ENCODE data around the gene NOP53. TPM values are rescaled to one million over a fixed set of nuclear protein-coding genes. Genes with fewer than 3 reads are reported as not detected.

The NOP53 gene
- total RNA-seq (1,000 to 10,000 TPM in 2 of 5 experiments, 100 to 1,000 TPM in 3; 316 to 1,143 (median 992) TPM), polyA plus RNA-seq (100 to 1,000 TPM; 362 to 426 TPM), total RNA-seq (823 reads per million, percentile 99 among the genes with 10 or more reads in this experiment)

- ATAC-seq, result peak; percentile 86
- no peaks in the 10 kb centered on the region for H3K9me3 ChIP-seq (ENCODE audit: control insufficient read depth in 2 of 3, low read length in 3 of 3)
- no peaks in the 10 kb centered on the region for H3K27me3 ChIP-seq (ENCODE audit: control insufficient read depth in 2 of 2, insufficient read depth in 2 of 2, low read length in 2 of 2)
- ChIA-PET POLR2A (interaction anchor here (0.6 to 1.9 kb wide), 12 partner anchors 11 to 454 kb away, joined by 3 to 8 read pairs (median 4); partner anchors contain the start of genes DHX34, KPTN and SELENOW), CTCF (interaction anchor here (1.0 to 2.8 kb wide), 4 partner anchors 9 to 311 kb away, joined by 3 to 23 read pairs (median 4); partner anchors contain the start of gene EHD2)
- H3K9me3 Mint-ChIP-seq, result peaks cover 0 to 5% (median 0%) of the 10 kb centered on the region in 11 donors
- peaks cover 0 to 34% (median 13%) of the 10 kb centered on the region in 3 experiments for H3K36me3 ChIP-seq (ENCODE audit: control insufficient read depth in 2 of 3, insufficient read depth in 3 of 3, low read length in 3 of 3)
- peak; percentile 95 to 99 (median 97) for DNase-seq
- H3K27me3 Mint-ChIP-seq, result peaks cover 0 to 3% (median 0%) of the 10 kb centered on the region in 5 donors
- intact Hi-C loops (cut with micrococcal nuclease), result loop anchor here (1.0 to 2.0 kb wide), 9 partner anchors 33 to 894 kb away; partner anchors contain the start of genes NAPA (in 2 of the 2), SELENOW (in 2 of the 2), AP2S1 (in 1 of the 2) and DHX34 (in 1 of the 2)
- H3K27ac Mint-ChIP-seq, result peak within 1 kb of the TSS; percentile 97 to 100 (median 100)
- H3K4me3 ChIP-seq (ENCODE audit: low read length), result peak within 1 kb of the TSS; percentile 62
- peak within 1 kb of the TSS; percentile 93 to 100 (median 99) for H3K4me3 Mint-ChIP-seq
- peaks cover 0 to 15% (median 10%) of the 10 kb centered on the region in 5 donors for H3K36me3 Mint-ChIP-seq
- H3K4me1 ChIP-seq (ENCODE audit: control insufficient read depth in 2 of 2, insufficient read depth in 2 of 2, low read length in 2 of 2), result peaks cover 11 to 50% of the 10 kb centered on the region in 2 donors
- H3K27ac ChIP-seq (ENCODE audit: low read depth, low read length), result peak within 1 kb of the TSS; percentile 100
- peaks cover 18 to 58% (median 40%) of the 10 kb centered on the region in 7 donors for H3K4me1 Mint-ChIP-seq
Measured at GRCh38 chr19:47745010-47745901, at the start of gene NOP53. NOP53 (plus strand) TSS chr19:47745546; CDS start chr19:47745560, 14 bp downstream.

GRCh38 chr19:47696635-47697034, 48.7 kb upstream of the NOP53 start:
- H3K4me1 ChIP-seq (ENCODE audit: control insufficient read depth in 2 of 2, insufficient read depth in 2 of 2, low read length in 2 of 2), result no peaks in the 10 kb centered on the region
- Mint-ChIP-seq H3K27me3 (no peaks in the 10 kb centered on the region), H3K27ac (no peak overlapping the region), H3K4me3 (no peak overlapping the region), H3K4me1 (peaks cover 0 to 6% (median 3%) of the 10 kb centered on the region in 7 donors), H3K36me3 (peaks cover 0 to 15% (median 4%) of the 10 kb centered on the region in 5 donors), H3K9me3 (no peaks in the 10 kb centered on the region)
- intact Hi-C loops (cut with micrococcal nuclease), result loop anchor here in 1 of 2 donors (5.0 kb wide), 3 partner anchors 46 to 399 kb away; no protein-coding TSS in a partner anchor
- ATAC-seq, result no peak
- DNase-seq, result no peak
- CTCF ChIA-PET, result interaction anchor here (5.9 kb wide), 1 partner anchor 262 kb away, joined by 61 read pairs; no protein-coding TSS in a partner anchor
- H3K27ac ChIP-seq (ENCODE audit: low read depth, low read length), result no peak overlapping the region
- H3K27me3 ChIP-seq (ENCODE audit: control insufficient read depth in 2 of 2, insufficient read depth in 2 of 2, low read length in 2 of 2), result no peaks in the 10 kb centered on the region
- POLR2A ChIA-PET, result no interaction called here
- no peaks in the 10 kb centered on the region for H3K9me3 ChIP-seq (ENCODE audit: control insufficient read depth in 2 of 3, low read length in 3 of 3)
- H3K4me3 ChIP-seq (ENCODE audit: low read length), result no peak overlapping the region
- peaks cover 0 to 67% (median 0%) of the 10 kb centered on the region in 3 experiments for H3K36me3 ChIP-seq (ENCODE audit: control insufficient read depth in 2 of 3, insufficient read depth in 3 of 3, low read length in 3 of 3)

GRCh38 chr19:47697863-47698609, 47.3 kb upstream of the NOP53 start:
- Histone ChIP-seq H3K4me1 (ENCODE audit: control insufficient read depth in 2 of 2, insufficient read depth in 2 of 2, low read length in 2 of 2) (no peaks in the 10 kb centered on the region), H3K27ac (ENCODE audit: low read depth, low read length) (no peak overlapping the region), H3K4me3 (ENCODE audit: low read length) (no peak overlapping the region), H3K27me3 (ENCODE audit: control insufficient read depth in 2 of 2, insufficient read depth in 2 of 2, low read length in 2 of 2) (no peaks in the 10 kb centered on the region), H3K9me3 (ENCODE audit: control insufficient read depth in 2 of 3, low read length in 3 of 3) (no peaks in the 10 kb centered on the region), H3K36me3 (ENCODE audit: control insufficient read depth in 2 of 3, insufficient read depth in 3 of 3, low read length in 3 of 3) (peaks cover 0 to 63% (median 4%) of the 10 kb centered on the region in 3 experiments)
- ChIA-PET CTCF (interaction anchor here (0.5 to 5.9 kb wide), 4 partner anchors 115 to 552 kb away, joined by 3 to 61 read pairs (median 3); no protein-coding TSS in a partner anchor), POLR2A (interaction anchor here (0.6 kb wide), 1 partner anchor 9 kb away, joined by 3 read pairs; no protein-coding TSS in a partner anchor)
- peaks cover 0 to 21% (median 4%) of the 10 kb centered on the region in 5 donors for H3K36me3 Mint-ChIP-seq
- H3K4me3 Mint-ChIP-seq, result no peak overlapping the region
- H3K27me3 Mint-ChIP-seq, result no peaks in the 10 kb centered on the region
- peak; percentile 76 for ATAC-seq
- DNase-seq, result peak; percentile 10 to 59 (median 41)
- peaks cover 0 to 6% (median 3%) of the 10 kb centered on the region in 7 donors for H3K4me1 Mint-ChIP-seq
- intact Hi-C loops (cut with micrococcal nuclease), result loop anchor here (1.0 to 5.0 kb wide), 9 partner anchors 44 to 402 kb away; partner anchors contain the start of gene NAPA (in 1 of the 2)
- peak overlapping the region in 2 of 9 donors; percentile 9 to 12 for H3K27ac Mint-ChIP-seq
- no peaks in the 10 kb centered on the region for H3K9me3 Mint-ChIP-seq

- ChIA-PET CTCF (interaction anchor here (0.5 to 5.9 kb wide), 7 partner anchors 11 to 553 kb away, joined by 3 to 61 read pairs (median 3); no protein-coding TSS in a partner anchor), POLR2A (no interaction called here)
- intact Hi-C loops (cut with micrococcal nuclease), result loop anchor here (1.0 to 5.0 kb wide), 10 partner anchors 9 to 402 kb away; partner anchors contain the start of gene NAPA (in 1 of the 2)
- Mint-ChIP-seq H3K36me3 (peaks cover 0 to 23% (median 4%) of the 10 kb centered on the region in 5 donors), H3K4me1 (peaks cover 0 to 6% (median 3%) of the 10 kb centered on the region in 7 donors), H3K9me3 (no peaks in the 10 kb centered on the region), H3K27ac (no peak overlapping the region), H3K4me3 (no peak overlapping the region), H3K27me3 (no peaks in the 10 kb centered on the region)
- Histone ChIP-seq H3K27me3 (ENCODE audit: control insufficient read depth in 2 of 2, insufficient read depth in 2 of 2, low read length in 2 of 2) (no peaks in the 10 kb centered on the region), H3K4me3 (ENCODE audit: low read length) (no peak overlapping the region), H3K27ac (ENCODE audit: low read depth, low read length) (no peak overlapping the region), H3K4me1 (ENCODE audit: control insufficient read depth in 2 of 2, insufficient read depth in 2 of 2, low read length in 2 of 2) (no peaks in the 10 kb centered on the region), H3K36me3 (ENCODE audit: control insufficient read depth in 2 of 3, insufficient read depth in 3 of 3, low read length in 3 of 3) (peaks cover 0 to 60% (median 4%) of the 10 kb centered on the region in 3 experiments), H3K9me3 (ENCODE audit: control insufficient read depth in 2 of 3, low read length in 3 of 3) (no peaks in the 10 kb centered on the region)
- ATAC-seq (no peak), DNase-seq (no peak)
Measured at GRCh38 chr19:47698631-47699359, 46.6 kb upstream of the NOP53 start.

GRCh38 chr19:47699360-47699917, 45.9 kb upstream of the NOP53 start:
- H3K27me3 ChIP-seq (ENCODE audit: control insufficient read depth in 2 of 2, insufficient read depth in 2 of 2, low read length in 2 of 2), result no peaks in the 10 kb centered on the region
- H3K4me3 ChIP-seq (ENCODE audit: low read length), result no peak overlapping the region
- peak in 8 of 9 donors; percentile 27 to 68 (median 36) for DNase-seq
- Mint-ChIP-seq H3K4me1 (peaks cover 0 to 6% (median 3%) of the 10 kb centered on the region in 7 donors), H3K27ac (no peak overlapping the region), H3K9me3 (no peaks in the 10 kb centered on the region), H3K27me3 (no peaks in the 10 kb centered on the region), H3K36me3 (peaks cover 0 to 26% (median 4%) of the 10 kb centered on the region in 5 donors), H3K4me3 (no peak overlapping the region)
- CTCF ChIA-PET, result interaction anchor here (0.5 to 5.9 kb wide), 9 partner anchors 11 to 728 kb away, joined by 3 to 61 read pairs (median 3); no protein-coding TSS in a partner anchor
- no peaks in the 10 kb centered on the region for H3K4me1 ChIP-seq (ENCODE audit: control insufficient read depth in 2 of 2, insufficient read depth in 2 of 2, low read length in 2 of 2)
- intact Hi-C loops (cut with micrococcal nuclease), result loop anchor here (1.0 to 5.0 kb wide), 6 partner anchors 8 to 402 kb away; no protein-coding TSS in a partner anchor
- POLR2A ChIA-PET, result no interaction called here
- peak; percentile 78 for ATAC-seq
- no peak overlapping the region for H3K27ac ChIP-seq (ENCODE audit: low read depth, low read length)
- no peaks in the 10 kb centered on the region for H3K9me3 ChIP-seq (ENCODE audit: control insufficient read depth in 2 of 3, low read length in 3 of 3)
- H3K36me3 ChIP-seq (ENCODE audit: control insufficient read depth in 2 of 3, insufficient read depth in 3 of 3, low read length in 3 of 3), result peaks cover 0 to 61% (median 4%) of the 10 kb centered on the region in 3 experiments
